OCI-LY1 (cell line): ENCODE data around the gene FAM210B.

ENCODE experiments used
- H2AFZ ChIP-seq: fragments of 200-600 bp; sonication (generic), shearing (Covaris generic); 2 replicates; pipeline ENCODE4 v1.6.0; 2014; ENCODE audit warnings: antibody characterized with exemption, mild to moderate bottlenecking, low read length
- H3F3A ChIP-seq: fragments of 200-600 bp; sonication (generic), shearing (Covaris generic); 2 replicates; pipeline ENCODE4 v1.6.0; 2014; ENCODE audit warnings: mild to moderate bottlenecking, antibody characterized with exemption, low read length, moderate library complexity; ENCODE audit not compliant: insufficient read depth
- H3K27ac ChIP-seq: fragments of 200-600 bp; sonication (generic); 2 replicates; pipeline ENCODE4 v1.5.1; 2014; ENCODE audit warnings: low read length, mixed run types, mild to moderate bottlenecking, low read depth; ENCODE audit not compliant: poor library complexity, severe bottlenecking
- H3K27me3 ChIP-seq: fragments of 200-600 bp; sonication (generic); 2 replicates; pipeline ENCODE4 v1.6.0; 2014; ENCODE audit warnings: antibody characterized with exemption, mild to moderate bottlenecking, low read length, moderate library complexity; ENCODE audit not compliant: insufficient read depth
- H3K36me3 ChIP-seq: fragments of 200-600 bp; sonication (generic); 2 replicates; pipeline ENCODE4 v1.6.1; 2014; ENCODE audit warnings: mild to moderate bottlenecking, antibody characterized with exemption, low read length, moderate library complexity, mixed read lengths; ENCODE audit not compliant: insufficient read depth
- H3K4me1 ChIP-seq: fragments of 200-600 bp; sonication (generic); 2 replicates; pipeline ENCODE4 v1.5.1; 2014; ENCODE audit warnings: mild to moderate bottlenecking, low read length, moderate library complexity; ENCODE audit not compliant: insufficient read depth, severe bottlenecking
- H3K4me2 ChIP-seq: fragments of 200-600 bp; sonication (generic), shearing (Covaris generic); 2 replicates; pipeline ENCODE4 v1.6.1; 2014; ENCODE audit warnings: low read length
- H3K4me3 ChIP-seq: fragments of 200-600 bp; sonication (generic); 2 replicates; pipeline ENCODE4 v1.5.1; 2014; ENCODE audit warnings: low read length, low read depth, mild to moderate bottlenecking, mixed read lengths; ENCODE audit not compliant: poor library complexity, severe bottlenecking
- H3K79me2 ChIP-seq: fragments of 200-600 bp; shearing (Covaris generic); 2 replicates; pipeline ENCODE4 v1.6.1; 2016; ENCODE audit warnings: mixed run types, low read length, mixed read lengths; ENCODE audit not compliant: insufficient read depth
- H3K9ac ChIP-seq: fragments of 200-600 bp; sonication (generic), shearing (Covaris generic); 2 replicates; pipeline ENCODE4 v1.6.1; 2014; ENCODE audit warnings: mild to moderate bottlenecking, low read length, mixed read lengths
- H3K9me2 ChIP-seq: fragments of 200-600 bp; sonication (generic), shearing (Covaris generic); 2 replicates; pipeline ENCODE4 v1.6.1; 2014; ENCODE audit warnings: low read depth, mild to moderate bottlenecking, low read length, mixed read lengths
- H3K9me3 ChIP-seq: fragments of 200-600 bp; shearing (Covaris generic); 2 replicates; pipeline ENCODE4 v1.6.1; 2014; ENCODE audit warnings: low read length, mixed read lengths
- H4K20me1 ChIP-seq: fragments of 200-600 bp; sonication (generic), shearing (Covaris generic); 2 replicates; pipeline ENCODE4 v1.6.0; 2016; ENCODE audit warnings: mild to moderate bottlenecking, low read length; ENCODE audit not compliant: insufficient read depth
- CTCF ChIP-seq: fragments of 200-600 bp; sonication (generic), shearing (Covaris generic); IDR thresholded peaks from 2 replicates; pipeline ENCODE4 v1.5.1; 2017; ENCODE audit warnings: mild to moderate bottlenecking, antibody characterized with exemption, low read length, moderate library complexity, mixed read lengths
- EZH2 ChIP-seq: fragments of 200-600 bp; sonication (generic), shearing (Covaris generic); IDR thresholded peaks from 2 replicates; pipeline ENCODE4 v1.8.0; 2017; ENCODE audit warnings: borderline replicate concordance, mixed run types, mild to moderate bottlenecking, antibody characterized with exemption, low read length, moderate library complexity, mixed read lengths

FAM210B gene

GRCh38 chr20:56412949-56413348 lies 54.2 kb downstream of the FAM210B start:
- Histone ChIP-seq H3K4me3 (no peak overlapping the region), H4K20me1 (no peaks in the 10 kb centered on the region), H2AFZ (no peak overlapping the region), H3K4me2 (no peak overlapping the region), H3K27ac (no peak overlapping the region), H3K36me3 (peaks cover 11% of the 10 kb centered on the region; the same call in 1 of the 2 replicates), H3K9ac (no peak overlapping the region), H3K4me1 (peaks cover 12% of the 10 kb centered on the region), H3K9me2 (no peaks in the 10 kb centered on the region), H3K79me2 (no peaks in the 10 kb centered on the region), H3K9me3 (no peaks in the 10 kb centered on the region), H3F3A (no peaks in the 10 kb centered on the region), H3K27me3 (no peaks in the 10 kb centered on the region)
- TF ChIP-seq EZH2, result no peak
- no peak for TF ChIP-seq CTCF

- Histone ChIP-seq H3K4me2 (no peak overlapping the region), H3K4me3 (no peak overlapping the region), H3K9me2 (no peaks in the 10 kb centered on the region), H3K27ac (no peak overlapping the region), H3K27me3 (no peaks in the 10 kb centered on the region), H3F3A (no peaks in the 10 kb centered on the region), H3K36me3 (no peaks in the 10 kb centered on the region), H3K79me2 (no peaks in the 10 kb centered on the region), H3K9me3 (no peaks in the 10 kb centered on the region), H4K20me1 (no peaks in the 10 kb centered on the region), H3K4me1 (peaks cover 12% of the 10 kb centered on the region), H3K9ac (no peak overlapping the region), H2AFZ (no peak overlapping the region)
- TF ChIP-seq CTCF (no peak), EZH2 (no peak)
Measured at GRCh38 chr20:56414842-56415765, 56.3 kb downstream of the FAM210B start.

- H3K9me2 ChIP-seq, result no peaks in the 10 kb centered on the region
- H2AFZ ChIP-seq, result no peak overlapping the region
- H3K4me3 ChIP-seq, result no peak overlapping the region
- H3K9me3 ChIP-seq, result no peaks in the 10 kb centered on the region
- no peaks in the 10 kb centered on the region for H3K4me1 ChIP-seq
- no peaks in the 10 kb centered on the region for H4K20me1 ChIP-seq
- no peak overlapping the region for H3K27ac ChIP-seq
- no peaks in the 10 kb centered on the region for H3K27me3 ChIP-seq
- no peaks in the 10 kb centered on the region for H3K79me2 ChIP-seq
- no peaks in the 10 kb centered on the region for H3F3A ChIP-seq
- H3K36me3 ChIP-seq, result no peaks in the 10 kb centered on the region
- TF ChIP-seq EZH2, result no peak
- TF ChIP-seq CTCF, result no peak
- H3K4me2 ChIP-seq, result no peak overlapping the region
- no peak overlapping the region for H3K9ac ChIP-seq
Measured at GRCh38 chr20:56417402-56417801, 58.6 kb downstream of the FAM210B start.
